Measurements from ENCODE around the gene PCDHB8. TPM values are rescaled to one million over a fixed set of nuclear protein-coding genes. Genes with fewer than 3 reads are reported as not detected.

Gene PCDHB8
- total RNA-seq, 1 experiment from 2014 or later = not detected

Other genes with a start within 250 kb of the PCDHB8 start
- 0.03 and 0.10 TPM in 2 replicates for gene PCDHAC2, start 211.3 kb upstream of the PCDHB8 start, total RNA-seq (2014; rRNA removed; shearing (Covaris generic))
- gene PCDHB1, start 126.4 kb upstream of the PCDHB8 start, total RNA-seq (2014; rRNA removed; shearing (Covaris generic)) = not detected in 2 replicates
- 0.13 TPM in 1 of 2 replicates, not detected in the other for gene PCDHB2, start 83.2 kb upstream of the PCDHB8 start, total RNA-seq (2014; rRNA removed; shearing (Covaris generic))
- 0.03 TPM in 1 of 2 replicates, not detected in the other for gene PCDHB3, start 77.3 kb upstream of the PCDHB8 start, total RNA-seq (2014; rRNA removed; shearing (Covaris generic))
- gene PCDHB4, start 56.0 kb upstream of the PCDHB8 start, total RNA-seq (2014; rRNA removed; shearing (Covaris generic)) = not detected in 2 replicates
- not detected in 2 replicates for gene PCDHB5, start 42.6 kb upstream of the PCDHB8 start, total RNA-seq (2014; rRNA removed; shearing (Covaris generic))
- gene PCDHB6, start 27.7 kb upstream of the PCDHB8 start, total RNA-seq (2014; rRNA removed; shearing (Covaris generic)) = not detected in 2 replicates
- 0.05 TPM in 2 replicates for gene PCDHB7, start 5.1 kb upstream of the PCDHB8 start, total RNA-seq (2014; rRNA removed; shearing (Covaris generic))
- gene PCDHB16, start 4.6 kb downstream of the PCDHB8 start, total RNA-seq (2014; rRNA removed; shearing (Covaris generic)) = 0.05 and 0.69 TPM in 2 replicates
- 0.03 and 0.25 TPM in 2 replicates for gene PCDHB9, start 9.4 kb downstream of the PCDHB8 start, total RNA-seq (2014; rRNA removed; shearing (Covaris generic))
- gene PCDHB10, start 14.6 kb downstream of the PCDHB8 start, total RNA-seq (2014; rRNA removed; shearing (Covaris generic)) = 0.05 TPM in 1 of 2 replicates, not detected in the other
- gene PCDHB11, start 21.8 kb downstream of the PCDHB8 start, total RNA-seq (2014; rRNA removed; shearing (Covaris generic)) = 0.23 TPM in 1 of 2 replicates, not detected in the other
- gene PCDHB12, start 30.9 kb downstream of the PCDHB8 start, total RNA-seq (2014; rRNA removed; shearing (Covaris generic)) = 0.13 and 0.18 TPM in 2 replicates
- 0.05 and 0.15 TPM in 2 replicates for gene PCDHB13, start 36.1 kb downstream of the PCDHB8 start, total RNA-seq (2014; rRNA removed; shearing (Covaris generic))
- gene PCDHB14, start 45.6 kb downstream of the PCDHB8 start, total RNA-seq (2014; rRNA removed; shearing (Covaris generic)) = 0.18 and 0.31 TPM in 2 replicates
- gene PCDHB15, start 67.6 kb downstream of the PCDHB8 start, total RNA-seq (2014; rRNA removed; shearing (Covaris generic)) = 0.05 and 0.20 TPM in 2 replicates
- 0.33 TPM in 1 of 2 replicates, not detected in the other for gene SLC25A2, start 126.3 kb downstream of the PCDHB8 start, total RNA-seq (2014; rRNA removed; shearing (Covaris generic))
- gene TAF7, start 143.0 kb downstream of the PCDHB8 start, total RNA-seq (2014; rRNA removed; shearing (Covaris generic)) = 36.5 and 44.4 TPM in 2 replicates
- 0.21 and 0.61 TPM in 2 replicates for gene PCDHGA1, start 152.7 kb downstream of the PCDHB8 start, total RNA-seq (2014; rRNA removed; shearing (Covaris generic))
- 0.03 and 0.05 TPM in 2 replicates for gene PCDHGA2, start 161.0 kb downstream of the PCDHB8 start, total RNA-seq (2014; rRNA removed; shearing (Covaris generic))
- 0.10 TPM in 1 of 2 replicates, not detected in the other for gene PCDHGA3, start 166.0 kb downstream of the PCDHB8 start, total RNA-seq (2014; rRNA removed; shearing (Covaris generic))
- gene PCDHGB1, start 172.3 kb downstream of the PCDHB8 start, total RNA-seq (2014; rRNA removed; shearing (Covaris generic)) = 0.10 and 0.23 TPM in 2 replicates
- 0.05 TPM in 1 of 2 replicates, not detected in the other for gene PCDHGA4, start 177.2 kb downstream of the PCDHB8 start, total RNA-seq (2014; rRNA removed; shearing (Covaris generic))
- gene PCDHGB2, start 182.2 kb downstream of the PCDHB8 start, total RNA-seq (2014; rRNA removed; shearing (Covaris generic)) = 0.26 TPM in 1 of 2 replicates, not detected in the other
- 0.13 TPM in 2 replicates for gene PCDHGA5, start 186.4 kb downstream of the PCDHB8 start, total RNA-seq (2014; rRNA removed; shearing (Covaris generic))
- 0.41 and 0.47 TPM in 2 replicates for gene PCDHGB3, start 192.5 kb downstream of the PCDHB8 start, total RNA-seq (2014; rRNA removed; shearing (Covaris generic))
- gene PCDHGA6, start 196.1 kb downstream of the PCDHB8 start, total RNA-seq (2014; rRNA removed; shearing (Covaris generic)) = 0.21 and 0.48 TPM in 2 replicates
- gene PCDHGA7, start 205.0 kb downstream of the PCDHB8 start, total RNA-seq (2014; rRNA removed; shearing (Covaris generic)) = 0.03 TPM in 1 of 2 replicates, not detected in the other
- gene PCDHGB4, start 209.9 kb downstream of the PCDHB8 start, total RNA-seq (2014; rRNA removed; shearing (Covaris generic)) = 0.05 TPM in 1 of 2 replicates, not detected in the other
- gene PCDHGA8, start 214.8 kb downstream of the PCDHB8 start, total RNA-seq (2014; rRNA removed; shearing (Covaris generic)) = 0.10 TPM in 1 of 2 replicates, not detected in the other
- gene PCDHGB5, start 220.2 kb downstream of the PCDHB8 start, total RNA-seq (2014; rRNA removed; shearing (Covaris generic)) = not detected in 2 replicates
- 0.31 and 0.50 TPM in 2 replicates for gene PCDHGA9, start 225.0 kb downstream of the PCDHB8 start, total RNA-seq (2014; rRNA removed; shearing (Covaris generic))
- 0.18 and 0.33 TPM in 2 replicates for gene PCDHGB6, start 230.2 kb downstream of the PCDHB8 start, total RNA-seq (2014; rRNA removed; shearing (Covaris generic))
- 2.8 and 4.3 TPM in 2 replicates for gene PCDHGA10, start 235.2 kb downstream of the PCDHB8 start, total RNA-seq (2014; rRNA removed; shearing (Covaris generic))
- gene PCDHGB7, start 239.9 kb downstream of the PCDHB8 start, total RNA-seq (2014; rRNA removed; shearing (Covaris generic)) = 0.66 and 2.1 TPM in 2 replicates
- gene PCDHGA11, start 243.3 kb downstream of the PCDHB8 start, total RNA-seq (2014; rRNA removed; shearing (Covaris generic)) = 0.13 and 0.64 TPM in 2 replicates